ENCODE results near the gene TGFBR3. TPM values are rescaled to one million over a fixed set of nuclear protein-coding genes. Genes with fewer than 3 reads are reported as not detected.

The TGFBR3 gene
- total and polyA plus RNA-seq, 4 experiments from 2014 or later = 34.5 to 47.3 (median 42.3) TPM

GRCh38 chr1:91777630-91778300 lies 108.2 kb downstream of the TGFBR3 start:
- Histone ChIP-seq H3K27me3 (ENCODE audit: insufficient read depth, low read length) (no peaks in the 10 kb centered on the region), H3K27ac (ENCODE audit: low read depth, low read length) (no peak overlapping the region), H3K4me1 (ENCODE audit: insufficient read depth, low read length) (no peaks in the 10 kb centered on the region), H3K36me3 (ENCODE audit: insufficient read depth, low read length) (no peaks in the 10 kb centered on the region), H3K4me3 (ENCODE audit: low read length in 2 of 2) (no peak overlapping the region), H3K9me3 (ENCODE audit: control insufficient read depth in 1 of 2, low read length in 2 of 2) (no peaks in the 10 kb centered on the region)
- ChIA-PET POLR2A (ENCODE audit: partially characterized antibody) (no interaction called here), CTCF (ENCODE audit: partially characterized antibody) (interaction anchor here (0.7 to 1.5 kb wide), 3 partner anchors 12 to 14 kb away, joined by 3 to 5 read pairs (median 4); no protein-coding TSS in a partner anchor)
- H3K4me3 Mint-ChIP-seq = no peak overlapping the region
- intact Hi-C loops (cut with micrococcal nuclease) = no loop called here
- peaks cover 14 to 37% (median 23%) of the 10 kb centered on the region in 4 donors for H3K4me1 Mint-ChIP-seq
- no peak for DNase-seq
- H3K9me3 Mint-ChIP-seq = peaks cover 0 to 3% (median 0%) of the 10 kb centered on the region in 8 donors
- H3K27me3 Mint-ChIP-seq = no peaks in the 10 kb centered on the region
- H3K36me3 Mint-ChIP-seq = peaks cover 34 to 35% of the 10 kb centered on the region in 2 donors
- peak overlapping the region in 2 of 7 donors; percentile 46 to 78 for H3K27ac Mint-ChIP-seq

GRCh38 chr1:91777196-91777595 lies 108.8 kb downstream of the TGFBR3 start:
- Mint-ChIP-seq H3K27me3 (no peaks in the 10 kb centered on the region), H3K4me1 (peaks cover 15 to 37% (median 24%) of the 10 kb centered on the region in 4 donors), H3K4me3 (no peak overlapping the region), H3K27ac (no peak overlapping the region), H3K36me3 (peaks cover 28 to 32% of the 10 kb centered on the region in 2 donors), H3K9me3 (peaks cover 0 to 3% (median 0%) of the 10 kb centered on the region in 8 donors)
- ChIA-PET POLR2A (ENCODE audit: partially characterized antibody) (no interaction called here), CTCF (ENCODE audit: partially characterized antibody) (interaction anchor here (1.3 to 1.9 kb wide), 3 partner anchors 13 to 18 kb away, joined by 4 to 6 read pairs (median 5); no protein-coding TSS in a partner anchor)
- no peaks in the 10 kb centered on the region for H3K9me3 ChIP-seq (ENCODE audit: control insufficient read depth in 1 of 2, low read length in 2 of 2)
- intact Hi-C loops (cut with micrococcal nuclease) = no loop called here
- no peaks in the 10 kb centered on the region for H3K36me3 ChIP-seq (ENCODE audit: insufficient read depth, low read length)
- DNase-seq = no peak
- no peaks in the 10 kb centered on the region for H3K27me3 ChIP-seq (ENCODE audit: insufficient read depth, low read length)
- H3K27ac ChIP-seq (ENCODE audit: low read depth, low read length) = no peak overlapping the region
- H3K4me3 ChIP-seq (ENCODE audit: low read length in 2 of 2) = no peak overlapping the region
- no peaks in the 10 kb centered on the region for H3K4me1 ChIP-seq (ENCODE audit: insufficient read depth, low read length)

GRCh38 chr1:91776068-91776794 lies 109.7 kb downstream of the TGFBR3 start:
- H3K36me3 ChIP-seq (ENCODE audit: insufficient read depth, low read length) = no peaks in the 10 kb centered on the region
- intact Hi-C loops (cut with micrococcal nuclease) = no loop called here
- no peak for DNase-seq
- POLR2A ChIA-PET (ENCODE audit: partially characterized antibody) = no interaction called here
- no peak overlapping the region for H3K27ac ChIP-seq (ENCODE audit: low read depth, low read length)
- H3K9me3 ChIP-seq (ENCODE audit: control insufficient read depth in 1 of 2, low read length in 2 of 2) = no peaks in the 10 kb centered on the region
- Mint-ChIP-seq H3K27ac (no peak overlapping the region), H3K4me1 (peaks cover 15 to 34% (median 22%) of the 10 kb centered on the region in 4 donors), H3K4me3 (no peak overlapping the region), H3K9me3 (peaks cover 0 to 3% (median 0%) of the 10 kb centered on the region in 8 donors), H3K27me3 (no peaks in the 10 kb centered on the region), H3K36me3 (peaks cover 18 to 22% of the 10 kb centered on the region in 2 donors)
- H3K4me1 ChIP-seq (ENCODE audit: insufficient read depth, low read length) = no peaks in the 10 kb centered on the region
- H3K4me3 ChIP-seq (ENCODE audit: low read length in 2 of 2) = no peak overlapping the region
- no peaks in the 10 kb centered on the region for H3K27me3 ChIP-seq (ENCODE audit: insufficient read depth, low read length)
- CTCF ChIA-PET (ENCODE audit: partially characterized antibody) = interaction anchor here (0.9 to 1.9 kb wide), 3 partner anchors 10 to 231 kb away, joined by 3 to 6 read pairs (median 3); no protein-coding TSS in a partner anchor

GRCh38 chr1:91775227-91775626 lies 110.7 kb downstream of the TGFBR3 start:
- Mint-ChIP-seq H3K27ac (no peak overlapping the region), H3K4me1 (peaks cover 13 to 32% (median 20%) of the 10 kb centered on the region in 4 donors), H3K4me3 (peak overlapping the region in 1 of 8 donors; percentile 37), H3K36me3 (peaks cover 14 to 18% of the 10 kb centered on the region in 2 donors), H3K9me3 (peaks cover 0 to 3% (median 0%) of the 10 kb centered on the region in 8 donors), H3K27me3 (no peaks in the 10 kb centered on the region)
- Histone ChIP-seq H3K9me3 (ENCODE audit: control insufficient read depth in 1 of 2, low read length in 2 of 2) (no peaks in the 10 kb centered on the region), H3K27ac (ENCODE audit: low read depth, low read length) (no peak overlapping the region), H3K27me3 (ENCODE audit: insufficient read depth, low read length) (no peaks in the 10 kb centered on the region), H3K4me1 (ENCODE audit: insufficient read depth, low read length) (no peaks in the 10 kb centered on the region), H3K4me3 (ENCODE audit: low read length in 2 of 2) (no peak overlapping the region), H3K36me3 (ENCODE audit: insufficient read depth, low read length) (no peaks in the 10 kb centered on the region)
- POLR2A ChIA-PET (ENCODE audit: partially characterized antibody) = no interaction called here
- CTCF ChIA-PET (ENCODE audit: partially characterized antibody) = interaction anchor here (1.9 kb wide), 1 partner anchor 16 kb away, joined by 6 read pairs; no protein-coding TSS in a partner anchor
- intact Hi-C loops (cut with micrococcal nuclease) = no loop called here
- no peak for DNase-seq

GRCh38 chr1:91774520-91775203 lies 111.3 kb downstream of the TGFBR3 start:
- Histone ChIP-seq H3K9me3 (ENCODE audit: control insufficient read depth in 1 of 2, low read length in 2 of 2) (no peaks in the 10 kb centered on the region), H3K27ac (ENCODE audit: low read depth, low read length) (no peak overlapping the region), H3K4me3 (ENCODE audit: low read length in 2 of 2) (no peak overlapping the region), H3K4me1 (ENCODE audit: insufficient read depth, low read length) (no peaks in the 10 kb centered on the region), H3K27me3 (ENCODE audit: insufficient read depth, low read length) (no peaks in the 10 kb centered on the region), H3K36me3 (ENCODE audit: insufficient read depth, low read length) (no peaks in the 10 kb centered on the region)
- Mint-ChIP-seq H3K27ac (no peak overlapping the region), H3K4me3 (no peak overlapping the region), H3K4me1 (peaks cover 12 to 32% (median 20%) of the 10 kb centered on the region in 4 donors), H3K9me3 (peaks cover 0 to 3% (median 0%) of the 10 kb centered on the region in 8 donors), H3K27me3 (no peaks in the 10 kb centered on the region), H3K36me3 (peaks cover 19 to 24% of the 10 kb centered on the region in 2 donors)
- POLR2A ChIA-PET (ENCODE audit: partially characterized antibody) = no interaction called here
- CTCF ChIA-PET (ENCODE audit: partially characterized antibody) = no interaction called here
- intact Hi-C loops (cut with micrococcal nuclease) = no loop called here
- DNase-seq = no peak

GRCh38 chr1:91771717-91772116 lies 114.2 kb downstream of the TGFBR3 start:
- no peak overlapping the region for H3K27ac ChIP-seq (ENCODE audit: low read depth, low read length)
- H3K36me3 ChIP-seq (ENCODE audit: insufficient read depth, low read length) = no peaks in the 10 kb centered on the region
- no peak overlapping the region for H3K4me3 ChIP-seq (ENCODE audit: low read length in 2 of 2)
- no peaks in the 10 kb centered on the region for H3K27me3 Mint-ChIP-seq
- ChIA-PET CTCF (ENCODE audit: partially characterized antibody) (interaction anchor here (0.7 to 2.0 kb wide), 3 partner anchors 9 to 254 kb away, joined by 3 to 4 read pairs (median 4); no protein-coding TSS in a partner anchor), POLR2A (ENCODE audit: partially characterized antibody) (no interaction called here)
- peaks cover 22 to 26% of the 10 kb centered on the region in 2 donors for H3K36me3 Mint-ChIP-seq
- peak overlapping the region in 1 of 7 donors; percentile 47 for H3K27ac Mint-ChIP-seq
- H3K4me1 ChIP-seq (ENCODE audit: insufficient read depth, low read length) = no peaks in the 10 kb centered on the region
- H3K27me3 ChIP-seq (ENCODE audit: insufficient read depth, low read length) = no peaks in the 10 kb centered on the region
- H3K9me3 ChIP-seq (ENCODE audit: control insufficient read depth in 1 of 2, low read length in 2 of 2) = no peaks in the 10 kb centered on the region
- peaks cover 0 to 3% (median 0%) of the 10 kb centered on the region in 8 donors for H3K9me3 Mint-ChIP-seq
- intact Hi-C loops (cut with micrococcal nuclease) = no loop called here
- no peak for DNase-seq
- H3K4me1 Mint-ChIP-seq = peaks cover 11 to 28% (median 19%) of the 10 kb centered on the region in 4 donors
- H3K4me3 Mint-ChIP-seq = no peak overlapping the region
